H1 (cell line): ENCODE data around the gene PARD3. TPM values are rescaled to one million over a fixed set of nuclear protein-coding genes. Genes with fewer than 3 reads are reported as not detected.

Experiments
- CTCF ChIA-PET: fragments of 300-600 bp; sonication (Branson Sonifier 250); formaldehyde crosslinking; loops from one replicate; lab custom pipeline; 2021; ENCODE audit not compliant: partially characterized antibody; lab: Charles Lee
- POLR2A ChIA-PET: fragments of 300-600 bp; sonication (Branson Sonifier 250); formaldehyde crosslinking; loops from one replicate; lab custom pipeline; 2021; ENCODE audit warnings: inconsistent platforms; ENCODE audit not compliant: partially characterized antibody; lab: Charles Lee
- DNase-seq, 2 experiments: peaks; one replicate each; pipeline versions ENCODE4 v3.0.0 to v3.0.0-alpha.2; 2010 to 2022; ENCODE audit warnings: low spot score in 2 of 2, low read depth in 1 of 2, mixed read lengths in 1 of 2
- FAIRE-seq: peaks from 2 replicates; lab custom pipeline; 2011; peaks lifted over from hg19 to GRCh38; lab: Jason Lieb, UNC
- H2AFZ ChIP-seq: 2 replicates; pipeline ENCODE4 v1.8.1; 2012; ENCODE audit warnings: low read length, inconsistent platforms
- H2AK5ac ChIP-seq: 2 replicates; pipeline ENCODE4 v1.6.1; 2013; ENCODE audit warnings: low read depth, low read length
- H2BK120ac ChIP-seq: replicated peaks from 2 replicates; pipeline ENCODE3; 2013; ENCODE audit warnings: low read depth, low read length, inconsistent platforms
- H2BK12ac ChIP-seq: 2 replicates; pipeline ENCODE4 v1.6.1; 2013; ENCODE audit warnings: low read depth, low read length
- H2BK15ac ChIP-seq: 2 replicates; pipeline ENCODE4 v1.6.1; 2013; ENCODE audit warnings: low read length
- H2BK20ac ChIP-seq: 2 replicates; pipeline ENCODE4 v1.6.1; 2013; ENCODE audit warnings: low read length
- H2BK5ac ChIP-seq: 2 replicates; pipeline ENCODE4 v1.6.1; 2013; ENCODE audit warnings: low read depth, low read length
- H3K14ac ChIP-seq: 2 replicates; pipeline ENCODE4 v1.6.1; 2013; ENCODE audit warnings: inconsistent platforms; ENCODE audit not compliant: insufficient read length
- H3K18ac ChIP-seq: 2 replicates; pipeline ENCODE4 v1.6.1; 2013; ENCODE audit warnings: low read length; ENCODE audit errors: extremely low read depth
- H3K23ac ChIP-seq: 2 replicates; pipeline ENCODE4 v1.6.1; 2013; ENCODE audit warnings: inconsistent platforms; ENCODE audit not compliant: insufficient read length
- H3K23me2 ChIP-seq: 2 replicates; pipeline ENCODE4 v1.6.1; 2013; ENCODE audit warnings: low read depth, low read length
- H3K27ac ChIP-seq: 2 replicates; pipeline ENCODE4 v1.6.1; 2011; ENCODE audit warnings: low read depth, low read length, inconsistent platforms
- H3K27me3 ChIP-seq, 4 experiments: replicated peaks in 1 of 4; 1 replicate in 1 of 4; 2 replicates in 3 of 4; pipeline versions ENCODE4 v1.6.1 to v1.8.1; 2011 to 2013; ENCODE audit warnings: low read length in 3 of 4, mild to moderate bottlenecking in 3 of 4, inconsistent platforms in 2 of 4, mixed read lengths in 2 of 4, moderate library complexity in 1 of 4; ENCODE audit not compliant: control insufficient read depth in 3 of 4, insufficient read depth in 3 of 4; ENCODE audit errors: extremely low read depth in 1 of 4
- H3K36me3 ChIP-seq, 4 experiments: 2 replicates each; pipeline versions ENCODE4 v1.6.1 to v1.8.1; 2011 to 2013; ENCODE audit warnings: mild to moderate bottlenecking in 4 of 4, low read length in 3 of 4, moderate library complexity in 2 of 4, control low read depth in 1 of 4, inconsistent platforms in 1 of 4; ENCODE audit not compliant: insufficient read depth in 4 of 4, control insufficient read depth in 2 of 4
- H3K4ac ChIP-seq: replicated peaks from 2 replicates; pipeline ENCODE3; 2013; ENCODE audit warnings: low read length, low read depth, mixed read lengths, inconsistent platforms; ENCODE audit not compliant: insufficient read length
- H3K4me1 ChIP-seq, 4 experiments: replicated peaks in 1 of 4; 1 replicate in 1 of 4; 2 replicates in 3 of 4; pipeline versions ENCODE4 v1.6.1 to v1.8.1; 2011 to 2013; ENCODE audit warnings: low read length in 3 of 4, inconsistent platforms in 2 of 4, mixed read lengths in 1 of 4; ENCODE audit not compliant: insufficient read depth in 4 of 4, control insufficient read depth in 3 of 4
- H3K4me2 ChIP-seq, 2 experiments: 2 replicates each; pipeline versions ENCODE4 v1.6.1 to v1.8.1; 2011 to 2013; ENCODE audit warnings: low read depth in 2 of 2, low read length in 2 of 2, control low read depth in 1 of 2, inconsistent platforms in 1 of 2, mild to moderate bottlenecking in 1 of 2; ENCODE audit not compliant: insufficient read depth in 1 of 2
- H3K4me3 ChIP-seq, 4 experiments: fragments of 200-600, 300-600 bp in 1 of 4; sonication (generic), shearing (Covaris generic), sonication (Bioruptor Twin) in 1 of 4; 2 replicates each; pipeline versions ENCODE4 v1.5.1 to v1.8.1; 2011 to 2016; ENCODE audit warnings: low read length in 4 of 4, low read depth in 3 of 4, control low read depth in 2 of 4, inconsistent platforms in 2 of 4, mild to moderate bottlenecking in 2 of 4, mixed read lengths in 1 of 4, moderate library complexity in 1 of 4; ENCODE audit not compliant: insufficient read depth in 2 of 4; ENCODE audit errors: extremely low read depth in 1 of 4
- H3K56ac ChIP-seq: replicated peaks from 2 replicates; pipeline ENCODE3; 2013; ENCODE audit warnings: low read depth, mild to moderate bottlenecking, mixed read lengths, low read length, inconsistent platforms; ENCODE audit not compliant: insufficient read length
- H3K79me1 ChIP-seq: 2 replicates; pipeline ENCODE4 v1.6.1; 2013; ENCODE audit warnings: low read depth, low read length, control low read depth
- H3K79me2 ChIP-seq, 2 experiments: 2 replicates each; pipeline versions ENCODE4 v1.6.1 to v1.8.1; 2012 to 2013; ENCODE audit warnings: low read length in 2 of 2, mild to moderate bottlenecking in 2 of 2, inconsistent platforms in 1 of 2; ENCODE audit not compliant: insufficient read depth in 2 of 2, control insufficient read depth in 1 of 2
- H3K9ac ChIP-seq, 4 experiments: replicated peaks in 1 of 4; 1 replicate in 1 of 4; 2 replicates in 3 of 4; pipeline versions ENCODE4 v1.6.1 to v1.8.1; 2011 to 2013; ENCODE audit warnings: low read depth in 3 of 4, low read length in 3 of 4, control low read depth in 2 of 4, mild to moderate bottlenecking in 2 of 4, moderate library complexity in 2 of 4, inconsistent platforms in 1 of 4; ENCODE audit errors: extremely low read depth in 1 of 4
- H3K9me3 ChIP-seq, 2 experiments: 2 replicates each; pipeline versions ENCODE4 v1.6.1 to v1.8.1; 2012 to 2013; ENCODE audit warnings: mild to moderate bottlenecking in 2 of 2, moderate library complexity in 2 of 2, control low read depth in 1 of 2, inconsistent platforms in 1 of 2, low read depth in 1 of 2, low read length in 1 of 2, mixed read lengths in 1 of 2; ENCODE audit not compliant: insufficient read depth in 2 of 2
- H4K20me1 ChIP-seq, 2 experiments: replicated peaks in 1 of 2; 2 replicates each; pipeline versions ENCODE3 to v1.8.1; 2011 to 2013; ENCODE audit warnings: inconsistent platforms in 2 of 2, low read length in 2 of 2, mild to moderate bottlenecking in 1 of 2; ENCODE audit not compliant: insufficient read depth in 2 of 2, control insufficient read depth in 1 of 2
- H4K5ac ChIP-seq: 2 replicates; pipeline ENCODE4 v1.6.1; 2013; ENCODE audit warnings: low read length, low read depth, mixed read lengths, inconsistent platforms; ENCODE audit not compliant: insufficient read length
- H4K8ac ChIP-seq: 2 replicates; pipeline ENCODE4 v1.8.0; 2013; ENCODE audit warnings: mild to moderate bottlenecking, moderate library complexity, low read length, inconsistent platforms; ENCODE audit not compliant: insufficient read depth; ENCODE audit errors: extremely low read depth
- H4K91ac ChIP-seq: replicated peaks from 2 replicates; pipeline ENCODE3; 2013; ENCODE audit warnings: low read length, mixed read lengths, inconsistent platforms; ENCODE audit not compliant: insufficient read length
- CHD2 ChIP-seq: IDR thresholded peaks from 2 replicates; pipeline ENCODE4 v1.6.1; 2012; ENCODE audit warnings: low read length, improper control_type of control experiment
- EZH2 ChIP-seq: fragments of 200-600 bp; sonication (generic); IDR thresholded peaks from 2 replicates; pipeline ENCODE4 v1.7.1; 2012; ENCODE audit warnings: low read depth, mild to moderate bottlenecking, moderate library complexity, low read length, inconsistent platforms; ENCODE audit not compliant: severe bottlenecking
- HDAC6 ChIP-seq: IDR thresholded peaks from one replicate; pipeline ENCODE4 v1.7.1; 2012; ENCODE audit warnings: low read depth, mild to moderate bottlenecking, inconsistent platforms, low read length, moderate library complexity
- SAP30 ChIP-seq: fragments of 300-600 bp; sonication (generic); IDR thresholded peaks from 2 replicates; pipeline ENCODE4 v1.7.1; 2012; ENCODE audit warnings: low read length, moderate library complexity, mild to moderate bottlenecking, inconsistent platforms; ENCODE audit not compliant: insufficient read depth, insufficient replicate concordance
- SRF ChIP-seq: IDR thresholded peaks from 2 replicates; pipeline ENCODE4 v1.6.1; 2011; ENCODE audit warnings: mild to moderate bottlenecking, low read depth, low read length, moderate library complexity
- TCF12 ChIP-seq: IDR thresholded peaks from 2 replicates; pipeline ENCODE4 v1.6.1; 2011; ENCODE audit warnings: low read depth, mild to moderate bottlenecking, low read length
- ZNF274 ChIP-seq: IDR thresholded peaks from 2 replicates; pipeline ENCODE4 v1.7.0; 2012; ENCODE audit warnings: low read length, borderline replicate concordance; ENCODE audit errors: extremely low read depth
- WGBS, 2 experiments: shearing (Covaris generic) in 1 of 2; methylation state at CpG; one replicate each; pipeline versions ENCODE4 v1.1.6 to v1.1.7; 2013 to 2015; ENCODE audit warnings: low lambda C conversion rate in 2 of 2, mixed read lengths in 2 of 2, inconsistent platforms in 1 of 2, low coverage in 1 of 2, missing lambda C conversion rate in 1 of 2; ENCODE audit not compliant: insufficient replicate concordance in 2 of 2, insufficient coverage in 1 of 2, insufficient read length in 1 of 2; ENCODE audit errors: extremely low coverage in 1 of 2, missing lambda C conversion rate in 1 of 2; 5-methylcytosine and 5-hydroxymethylcytosine counted together
- polyA plus RNA-seq, 7 experiments: library from polyadenylated mRNA; depleted of rRNA in 3 of 7; stranded (reverse) in 5 of 7; unstranded in 2 of 7; fragments of >200 nt in 5 of 7; fragments of 200-250 nt in 2 of 7; gene quantifications; 1 replicate in 5 of 7; 2 replicates in 1 of 7; 4 replicates in 1 of 7; pipeline versions ENCODE4 v1.2.1 to v1.2.3, GENCODE V29; 2011 to 2013; ENCODE audit warnings: missing spikeins in 2 of 7, mixed read lengths in 2 of 7
- total RNA-seq: library from RNA; stranded (reverse); fragmentation: NEBNext Ultra II Directional; extraction: Animal tissue kit (Norgen Biotek cat#: 25700); gene quantifications from 2 replicates; pipeline ENCODE4 v1.2.1, GENCODE V29; 2021

Gene PARD3
- total and polyA plus RNA-seq, 2 of the 8 experiments (the other 6 are each of a cell fraction or from before 2014, with no cell fraction given), result 19.7 to 49.1 TPM

- TF ChIP-seq SRF, result no peak
- TF ChIP-seq SAP30, result no peak
- TF ChIP-seq TCF12, result no peak
- no peak for TF ChIP-seq CHD2
- TF ChIP-seq HDAC6, result no peak
- no peak for TF ChIP-seq EZH2
- TF ChIP-seq ZNF274, result no peak
- H2BK12ac ChIP-seq, result no peak overlapping the region
- no peak for FAIRE-seq
- H3K18ac ChIP-seq, result no peak overlapping the region
- H2BK20ac ChIP-seq, result no peak overlapping the region
- ChIA-PET CTCF (interaction anchor here (0.6 kb wide), 1 partner anchor 98 kb away, joined by 3 read pairs; no protein-coding TSS in a partner anchor), POLR2A (no interaction called here)
- no peak overlapping the region for H3K4me2 ChIP-seq
- no peak overlapping the region for H3K27ac ChIP-seq
- H4K8ac ChIP-seq, result no peak overlapping the region
- peaks cover 1 to 5% of the 10 kb centered on the region in 2 experiments for H4K20me1 ChIP-seq
- H2AK5ac ChIP-seq, result no peak overlapping the region
- no peak overlapping the region for H2BK120ac ChIP-seq
- no peak overlapping the region for H4K5ac ChIP-seq
- H3K27me3 ChIP-seq, result no peaks in the 10 kb centered on the region
- H4K91ac ChIP-seq, result no peak overlapping the region
- H3K79me2 ChIP-seq, result peaks cover 3 to 82% of the 10 kb centered on the region in 2 experiments; a peak in 2 of 4 replicates
- no peak overlapping the region for H3K23ac ChIP-seq
- H3K4ac ChIP-seq, result no peak overlapping the region
- H3K14ac ChIP-seq, result no peak overlapping the region
- no peak overlapping the region for H2AFZ ChIP-seq
- H3K9ac ChIP-seq, result no peak overlapping the region
- 45% methylated on average over 1 of the region's 1 CpG; no CpG with 5 or more reads in 1 of the 2 experiments for WGBS, 2 experiments
- no peak overlapping the region for H2BK5ac ChIP-seq
- H2BK15ac ChIP-seq, result no peak overlapping the region
- H3K36me3 ChIP-seq, result no peaks in the 10 kb centered on the region
- peaks cover 11% of the 10 kb centered on the region for H3K79me1 ChIP-seq
- H3K9me3 ChIP-seq, result no peaks in the 10 kb centered on the region
- DNase-seq, result no peak
- H3K4me3 ChIP-seq, result no peak overlapping the region
- H3K56ac ChIP-seq, result no peak overlapping the region
- no peaks in the 10 kb centered on the region for H3K23me2 ChIP-seq
- no peaks in the 10 kb centered on the region for H3K4me1 ChIP-seq
Observed at GRCh38 chr10:34719746-34720145, 95.3 kb downstream of the PARD3 start.
